Activated CD4-positive, alpha-beta T cell treated with anti-CD3 and anti-CD28 coated beads for 36 hours (primary cell): ENCODE results near the gene RPAP3. TPM values are rescaled to one million over a fixed set of nuclear protein-coding genes. Genes with fewer than 3 reads are reported as not detected.

Experiments
- ATAC-seq: fragments of 200-7000 bp; cut with Tn5 transposase; one replicate; pipeline ENCODE4 v1.10.0; 2021; ENCODE audit warnings: mild to moderate bottlenecking, moderate library complexity
- CTCF ChIA-PET: fragments of 350-600 bp; sonication (Branson Sonifier 250); formaldehyde crosslinking; loops from one replicate; lab custom pipeline; 2021; ENCODE audit warnings: antibody characterized with exemption; lab: Charles Lee
- POLR2A ChIA-PET: fragments of 350-600 bp; sonication (Branson Sonifier 250); formaldehyde crosslinking; loops from one replicate; lab custom pipeline; 2021; ENCODE audit warnings: antibody characterized with exemption, inconsistent platforms; lab: Charles Lee
- DNase-seq: peaks from one replicate; pipeline ENCODE4 v3.0.0-alpha.2; 2020
- H3K27ac Mint-ChIP-seq: one replicate; pipeline ENCODE4 v1.8.0; 2021; ENCODE audit warnings: mixed read lengths
- H3K27me3 Mint-ChIP-seq: one replicate; pipeline ENCODE4 v1.8.0; 2021; ENCODE audit warnings: mixed read lengths
- H3K36me3 Mint-ChIP-seq: one replicate; pipeline ENCODE4 v1.8.0; 2021; ENCODE audit warnings: low read depth, mixed read lengths
- H3K4me1 Mint-ChIP-seq: one replicate; pipeline ENCODE4 v1.8.0; 2021; ENCODE audit warnings: mixed read lengths
- H3K4me3 Mint-ChIP-seq: one replicate; pipeline ENCODE4 v1.8.0; 2021; ENCODE audit warnings: mild to moderate bottlenecking, moderate library complexity, mixed read lengths
- H3K9me3 Mint-ChIP-seq: one replicate; pipeline ENCODE4 v1.8.0; 2021; ENCODE audit warnings: low read depth, mixed read lengths
- intact Hi-C, 2 experiments: fragments of 100-400 bp; cut with DNase I in 1 of 2; cut with micrococcal nuclease in 1 of 2; formaldehyde crosslinking; loops; one replicate each; pipeline versions ENCODE4 v1.14.2 to v1.15.1; 2022 to 2024; cut with DNase I, micrococcal nuclease
- total RNA-seq, 2 experiments: library from RNA; stranded (reverse); gene quantifications; one replicate each; pipeline ENCODE4 v1.2.3, GENCODE V29; 2021

The RPAP3 gene
- total RNA-seq, 2 experiments from 2014 or later: 55.3 to 62.8 TPM

DNA sequence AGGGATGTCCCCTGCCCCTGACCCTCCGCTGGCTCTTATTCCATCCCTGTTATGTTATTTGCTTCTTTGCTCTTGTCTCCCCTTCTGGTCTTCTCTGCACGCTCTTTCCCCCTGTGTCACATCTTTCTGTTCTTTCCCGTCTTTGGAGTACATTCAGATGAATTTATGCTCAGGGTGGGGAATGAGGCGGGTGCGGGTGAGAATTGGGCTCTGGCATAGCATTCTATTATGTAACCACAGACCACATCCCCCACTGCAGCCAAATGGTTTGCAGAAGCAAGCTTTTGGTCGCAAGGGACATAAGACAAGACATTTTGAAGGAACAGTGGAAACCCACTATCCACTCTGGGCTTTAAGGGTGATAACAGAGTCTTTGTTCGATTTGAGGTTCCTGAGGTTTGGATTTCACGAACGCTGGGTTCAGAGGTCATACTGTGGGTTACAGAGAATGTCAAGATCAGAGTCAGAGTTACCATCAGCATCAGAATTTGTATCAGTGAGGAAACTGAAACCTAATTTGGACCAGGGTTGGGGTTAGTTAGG is 15.7 kb upstream of the RPAP3 start:
- Mint-ChIP-seq H3K9me3 (no peaks in the 10 kb centered on the region), H3K27me3 (no peaks in the 10 kb centered on the region), H3K4me1 (peaks cover 34% of the 10 kb centered on the region), H3K4me3 (no peak overlapping the region), H3K36me3 (peaks cover 5% of the 10 kb centered on the region), H3K27ac (no peak overlapping the region)
- DNase-seq (no peak), ATAC-seq (peak; percentile 17)
- ChIA-PET CTCF (interaction anchor here (0.9 to 22.8 kb wide), 3 partner anchors 11 to 52 kb away, joined by 4 to 341 read pairs (median 6); partner anchors contain the start of gene SLC48A1), POLR2A (no interaction called here)
- intact Hi-C loops: no loop called here

DNA sequence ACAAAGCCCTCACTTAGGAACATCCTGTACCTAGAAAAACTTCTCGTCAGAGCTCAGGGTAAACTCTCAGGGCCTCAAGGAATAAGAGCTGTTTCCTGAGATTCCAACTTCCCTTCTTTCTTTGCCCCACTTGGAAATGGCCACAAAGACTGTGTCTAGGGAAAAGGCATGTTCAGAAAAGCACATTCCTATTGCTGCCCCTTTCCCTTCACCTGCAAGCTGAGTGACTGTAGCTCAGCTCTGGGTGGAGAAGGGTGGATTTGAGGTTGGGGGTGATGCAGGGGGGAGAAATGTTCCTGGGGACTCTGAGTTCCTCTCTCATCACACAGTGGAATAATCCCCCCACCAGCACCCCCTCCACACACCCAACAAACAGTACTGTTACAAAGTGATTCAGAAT is 12.7 kb upstream of the RPAP3 start:
- CTCF ChIA-PET: interaction anchor here (0.7 to 22.8 kb wide), 13 partner anchors 11 to 123 kb away, joined by 3 to 341 read pairs (median 4); partner anchors contain the start of gene SLC48A1

DNA sequence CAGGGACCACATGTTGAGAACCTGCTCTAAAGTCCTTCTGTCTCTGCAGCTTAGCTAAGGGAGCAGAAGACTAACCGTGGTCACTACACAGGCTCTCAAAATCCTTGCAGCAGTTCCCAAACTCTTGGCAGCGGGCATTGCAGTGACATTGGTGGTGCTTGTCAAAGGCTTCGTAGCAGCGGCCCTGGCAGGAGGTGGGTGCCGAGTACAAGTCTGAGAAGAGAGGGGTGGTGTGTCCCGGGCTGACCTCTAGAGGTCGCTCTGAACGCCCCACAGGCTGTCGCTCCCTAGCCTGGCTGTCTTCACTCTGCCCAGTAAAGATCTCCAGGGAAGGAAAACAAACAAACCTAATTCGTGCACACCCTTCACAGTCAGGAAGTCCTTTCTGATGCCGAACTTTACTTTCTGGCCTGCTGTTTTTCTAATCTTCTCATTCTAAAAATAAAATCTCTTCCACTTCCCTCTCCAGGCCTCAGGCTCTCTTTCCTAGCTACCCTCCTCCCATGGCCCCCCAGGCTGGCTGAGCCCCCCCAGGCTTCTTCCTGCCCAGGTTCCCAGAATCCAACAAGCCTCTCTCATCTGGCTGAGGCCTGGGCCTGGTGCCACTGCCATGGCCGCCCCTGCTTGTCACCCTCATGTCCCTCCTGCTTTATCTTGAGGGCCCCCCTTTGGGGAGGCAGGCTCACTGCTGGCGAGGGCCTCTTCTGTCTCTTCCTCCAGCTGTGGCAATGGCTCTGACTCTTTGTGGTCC is 11.8 kb upstream of the RPAP3 start:
- intact Hi-C loops: loop anchor here in 1 of 2 experiments (5.0 kb wide), 2 partner anchors 245 to 900 kb away; partner anchors contain the start of gene TMEM106C
- ATAC-seq: peak; percentile 89
- ChIA-PET POLR2A (no interaction called here), CTCF (interaction anchor here (0.5 to 22.8 kb wide), 18 partner anchors 8 to 847 kb away, joined by 3 to 341 read pairs (median 4); partner anchors contain the start of genes ENDOU and SLC48A1)
- Mint-ChIP-seq H3K4me1 (peaks cover 26% of the 10 kb centered on the region), H3K27me3 (no peaks in the 10 kb centered on the region), H3K4me3 (no peak overlapping the region), H3K9me3 (no peaks in the 10 kb centered on the region), H3K36me3 (peaks cover 5% of the 10 kb centered on the region), H3K27ac (peak overlapping the region; percentile 34)
- DNase-seq: peak; percentile 79

More for the DNA sequence above, 12.7 kb upstream of the RPAP3 start:
- ATAC-seq (no peak), DNase-seq (no peak)
- no peaks in the 10 kb centered on the region for H3K9me3 Mint-ChIP-seq
- intact Hi-C loops: loop anchor here in 1 of 2 experiments (5.0 kb wide), 2 partner anchors 244 to 899 kb away; partner anchors contain the start of gene TMEM106C
- H3K27ac Mint-ChIP-seq: no peak overlapping the region
- peaks cover 5% of the 10 kb centered on the region for H3K36me3 Mint-ChIP-seq
- peaks cover 26% of the 10 kb centered on the region for H3K4me1 Mint-ChIP-seq
- no peaks in the 10 kb centered on the region for H3K27me3 Mint-ChIP-seq
- H3K4me3 Mint-ChIP-seq: no peak overlapping the region
- POLR2A ChIA-PET: no interaction called here

- no peak overlapping the region for H3K27ac Mint-ChIP-seq
- no peak for DNase-seq
- ChIA-PET CTCF (interaction anchor here (0.5 to 22.8 kb wide), 16 partner anchors 9 to 847 kb away, joined by 3 to 341 read pairs (median 4); partner anchors contain the start of genes ENDOU, RPAP3 and SLC48A1), POLR2A (no interaction called here)
- H3K4me3 Mint-ChIP-seq: no peak overlapping the region
- H3K9me3 Mint-ChIP-seq: no peaks in the 10 kb centered on the region
- H3K27me3 Mint-ChIP-seq: no peaks in the 10 kb centered on the region
- intact Hi-C loops: loop anchor here in 1 of 2 experiments (5.0 kb wide), 2 partner anchors 245 to 900 kb away; partner anchors contain the start of gene TMEM106C
- peaks cover 5% of the 10 kb centered on the region for H3K36me3 Mint-ChIP-seq
- H3K4me1 Mint-ChIP-seq: peaks cover 26% of the 10 kb centered on the region
- ATAC-seq: no peak
Observed at GRCh38 chr12:47717046-47717442, 11.2 kb upstream of the RPAP3 start.

DNA sequence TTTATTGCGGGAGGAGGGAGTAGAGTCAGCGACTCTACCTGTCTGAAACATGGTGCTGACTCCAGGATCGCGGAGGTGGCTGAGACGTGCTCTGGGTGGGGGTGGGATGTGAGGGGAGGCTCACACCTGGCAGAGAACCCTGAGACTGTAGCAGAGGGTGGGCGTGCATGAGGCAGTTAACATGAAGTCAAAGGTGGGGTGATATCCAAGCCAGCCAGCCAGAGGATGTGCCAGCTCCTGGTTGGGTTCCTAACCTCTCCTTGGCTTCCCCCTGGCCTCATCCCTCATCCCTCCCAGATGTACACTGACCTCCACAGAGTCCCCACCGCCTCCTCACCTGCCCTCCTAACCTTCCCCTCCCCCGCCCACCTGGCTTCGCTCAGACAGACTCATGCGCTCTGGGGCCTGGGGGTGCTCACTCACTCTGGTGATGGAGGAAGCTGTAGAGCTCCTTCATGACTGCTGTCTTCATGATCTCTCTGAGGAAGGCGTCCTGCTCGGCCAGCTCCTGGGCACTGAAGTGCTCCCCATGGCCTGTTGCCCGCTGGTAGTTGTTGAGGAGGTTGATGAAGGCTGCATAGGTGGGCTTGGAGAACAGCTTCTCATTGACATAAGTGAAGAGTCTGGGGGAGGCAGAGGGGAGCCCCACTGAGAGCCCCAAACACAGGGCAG is 10.2 kb upstream of the RPAP3 start:
- DNase-seq (no peak), ATAC-seq (no peak)
- no peaks in the 10 kb centered on the region for H3K27me3 Mint-ChIP-seq
- H3K4me3 Mint-ChIP-seq: no peak overlapping the region
- H3K36me3 Mint-ChIP-seq: peaks cover 5% of the 10 kb centered on the region
- POLR2A ChIA-PET: interaction anchor here (0.6 kb wide), 1 partner anchor 1501 kb away, joined by 3 read pairs; no protein-coding TSS in a partner anchor
- intact Hi-C loops: loop anchor here (1.0 to 5.0 kb wide), 11 partner anchors 26 to 901 kb away; partner anchors contain the start of gene TMEM106C (in 1 of the 2)
- no peak overlapping the region for H3K27ac Mint-ChIP-seq
- H3K4me1 Mint-ChIP-seq: peaks cover 18% of the 10 kb centered on the region
- CTCF ChIA-PET: interaction anchor here (0.6 to 22.8 kb wide), 22 partner anchors 10 to 247 kb away, joined by 3 to 341 read pairs (median 4); partner anchors contain the start of genes ENDOU, RAPGEF3, RPAP3 and SLC48A1
- no peaks in the 10 kb centered on the region for H3K9me3 Mint-ChIP-seq

DNA sequence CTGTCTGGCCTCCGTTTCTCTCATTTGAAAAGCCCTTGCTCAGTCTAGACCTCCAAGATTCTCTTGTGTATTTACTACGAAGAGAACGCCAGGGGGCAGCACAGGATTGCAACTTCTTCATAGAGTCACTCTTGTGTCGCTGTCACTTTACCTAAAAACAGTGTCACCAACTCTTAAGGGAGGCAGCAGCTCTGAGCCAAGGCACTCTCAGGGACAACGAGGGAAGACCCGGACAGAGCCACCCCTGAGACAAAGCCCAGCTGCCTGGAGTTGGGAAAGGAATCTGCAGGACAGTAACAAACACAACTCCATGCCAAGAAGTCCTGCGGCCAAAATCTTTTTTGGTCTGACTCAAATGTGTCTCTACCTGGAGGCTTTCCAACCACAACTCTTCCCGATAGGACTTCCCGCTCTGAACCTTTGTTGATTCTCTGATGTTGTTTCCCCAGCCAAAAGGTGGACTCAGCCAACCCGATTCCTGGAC is 9.6 kb upstream of the RPAP3 start:
- H3K4me3 Mint-ChIP-seq: no peak overlapping the region
- ChIA-PET CTCF (interaction anchor here (0.6 to 22.8 kb wide), 23 partner anchors 9 to 248 kb away, joined by 3 to 341 read pairs (median 4); partner anchors contain the start of genes ENDOU, RAPGEF3, RPAP3 and SLC48A1), POLR2A (no interaction called here)
- ATAC-seq: peak; percentile 86
- H3K27ac Mint-ChIP-seq: no peak overlapping the region
- H3K4me1 Mint-ChIP-seq: peaks cover 18% of the 10 kb centered on the region
- peaks cover 5% of the 10 kb centered on the region for H3K36me3 Mint-ChIP-seq
- peak; percentile 91 for DNase-seq
- no peaks in the 10 kb centered on the region for H3K9me3 Mint-ChIP-seq
- intact Hi-C loops: loop anchor here (1.0 to 5.0 kb wide), 11 partner anchors 27 to 902 kb away; partner anchors contain the start of gene TMEM106C (in 1 of the 2)
- no peaks in the 10 kb centered on the region for H3K27me3 Mint-ChIP-seq

DNA sequence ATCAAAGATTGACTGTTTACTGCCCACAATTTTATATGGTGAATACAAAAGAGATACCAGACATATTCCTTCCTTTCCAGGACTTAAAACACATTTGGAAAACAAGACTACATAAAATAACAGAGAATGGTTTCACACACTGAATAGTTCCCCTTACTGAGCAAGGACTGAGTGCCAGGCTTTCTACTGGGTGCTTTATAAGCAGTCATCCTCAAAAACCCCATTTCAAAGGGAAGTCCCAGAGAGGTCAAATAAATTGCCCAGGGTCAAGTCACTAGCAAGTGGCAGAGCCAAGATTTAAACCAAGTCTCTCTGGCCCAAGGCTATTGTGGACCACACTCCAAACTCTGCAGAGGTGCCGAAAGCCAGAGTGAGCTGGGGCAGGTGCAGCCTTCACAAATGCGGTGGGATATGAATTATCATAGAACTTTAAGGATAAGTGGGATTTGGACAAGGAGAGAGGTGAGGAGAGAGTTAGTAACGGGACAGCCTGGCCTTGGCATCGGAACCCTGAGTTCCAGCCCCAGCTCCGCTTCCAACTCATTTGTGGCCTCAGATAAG is 9.1 kb upstream of the RPAP3 start:
- H3K9me3 Mint-ChIP-seq: no peaks in the 10 kb centered on the region
- peaks cover 2% of the 10 kb centered on the region for H3K36me3 Mint-ChIP-seq
- CTCF ChIA-PET: interaction anchor here (0.6 to 22.8 kb wide), 19 partner anchors 8 to 248 kb away, joined by 3 to 341 read pairs (median 4); partner anchors contain the start of genes ENDOU, RAPGEF3, RPAP3 and SLC48A1
- POLR2A ChIA-PET: no interaction called here
- DNase-seq: no peak
- no peak overlapping the region for H3K4me3 Mint-ChIP-seq
- no peak overlapping the region for H3K27ac Mint-ChIP-seq
- no peaks in the 10 kb centered on the region for H3K27me3 Mint-ChIP-seq
- intact Hi-C loops: loop anchor here (1.0 to 5.0 kb wide), 11 partner anchors 27 to 902 kb away; partner anchors contain the start of gene TMEM106C (in 1 of the 2)
- no peak for ATAC-seq
- H3K4me1 Mint-ChIP-seq: peaks cover 18% of the 10 kb centered on the region

GRCh38 chr12:47712171-47712570 is 6.3 kb upstream of the RPAP3 start:
- H3K9me3 Mint-ChIP-seq: no peaks in the 10 kb centered on the region
- H3K27ac Mint-ChIP-seq: no peak overlapping the region
- DNase-seq (no peak), ATAC-seq (no peak)
- H3K27me3 Mint-ChIP-seq: no peaks in the 10 kb centered on the region
- no peak overlapping the region for H3K4me3 Mint-ChIP-seq
- CTCF ChIA-PET: interaction anchor here (0.7 to 22.8 kb wide), 2 partner anchors 61 to 1083 kb away, joined by 3 to 341 read pairs; partner anchors contain the start of gene SLC48A1
- H3K4me1 Mint-ChIP-seq: peaks cover 31% of the 10 kb centered on the region
- no peaks in the 10 kb centered on the region for H3K36me3 Mint-ChIP-seq
- POLR2A ChIA-PET: no interaction called here
- intact Hi-C loops: no loop called here

- no peak for ATAC-seq
- Mint-ChIP-seq H3K9me3 (no peaks in the 10 kb centered on the region), H3K4me1 (peaks cover 24% of the 10 kb centered on the region), H3K4me3 (no peak overlapping the region), H3K36me3 (no peaks in the 10 kb centered on the region), H3K27me3 (no peaks in the 10 kb centered on the region), H3K27ac (no peak overlapping the region)
- no peak for DNase-seq
- intact Hi-C loops: no loop called here
- POLR2A ChIA-PET: no interaction called here
- CTCF ChIA-PET: interaction anchor here (0.6 to 22.8 kb wide), 7 partner anchors 10 to 486 kb away, joined by 3 to 341 read pairs (median 3); partner anchors contain the start of gene SLC48A1
Observed at GRCh38 chr12:47711448-47711847, 5.6 kb upstream of the RPAP3 start.

DNA sequence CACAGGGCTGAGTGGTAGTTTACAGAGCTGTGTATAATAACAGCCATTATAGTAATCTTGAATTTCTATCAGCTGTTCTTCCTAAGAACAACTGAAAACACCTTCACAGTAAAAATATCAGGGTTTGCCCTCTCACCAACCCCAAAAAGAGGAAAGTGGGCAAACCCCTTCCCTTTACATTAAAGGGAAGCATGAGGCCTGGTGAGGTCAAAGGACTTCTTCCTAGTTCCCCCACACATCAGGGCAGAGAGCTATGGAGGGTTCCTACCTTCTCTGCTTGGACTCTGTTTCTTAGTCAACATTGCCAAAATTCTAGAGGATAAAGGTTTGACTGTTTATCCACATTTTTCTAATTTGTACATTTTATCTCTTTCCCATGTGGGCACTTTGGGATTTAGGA is 4.4 kb upstream of the RPAP3 start:
- peaks cover 23% of the 10 kb centered on the region for H3K4me1 Mint-ChIP-seq
- H3K9me3 Mint-ChIP-seq: no peaks in the 10 kb centered on the region
- CTCF ChIA-PET: interaction anchor here (0.6 to 22.8 kb wide), 9 partner anchors 12 to 600 kb away, joined by 3 to 341 read pairs (median 3); partner anchors contain the start of gene SLC48A1
- POLR2A ChIA-PET: no interaction called here
- no peaks in the 10 kb centered on the region for H3K36me3 Mint-ChIP-seq
- intact Hi-C loops: no loop called here
- DNase-seq (no peak), ATAC-seq (no peak)
- H3K27me3 Mint-ChIP-seq: no peaks in the 10 kb centered on the region
- H3K4me3 Mint-ChIP-seq: no peak overlapping the region
- H3K27ac Mint-ChIP-seq: no peak overlapping the region
